M059J (cell line): ENCODE measurements around the gene MT1F. TPM values are rescaled to one million over a fixed set of nuclear protein-coding genes. Genes with fewer than 3 reads are reported as not detected.
"Not testable (repeated sequence)": the region's sequence is repeated elsewhere in the genome, so short reads cannot be mapped to it uniquely, and the experiment has no call there.

Experiments
- DNase-seq: peaks from one replicate; pipeline ENCODE4 v3.0.0-alpha.2; 2012; ENCODE audit warnings: low read depth
- total RNA-seq: library from RNA; depleted of rRNA; stranded (reverse); fragments of >200 nt; shearing (Covaris generic); gene quantifications from 2 replicates; pipeline ENCODE4 v1.2.3, GENCODE V29; 2014

Gene MT1F
- total RNA-seq, 1 experiment from 2014 or later, result 13.0 TPM

DNA sequence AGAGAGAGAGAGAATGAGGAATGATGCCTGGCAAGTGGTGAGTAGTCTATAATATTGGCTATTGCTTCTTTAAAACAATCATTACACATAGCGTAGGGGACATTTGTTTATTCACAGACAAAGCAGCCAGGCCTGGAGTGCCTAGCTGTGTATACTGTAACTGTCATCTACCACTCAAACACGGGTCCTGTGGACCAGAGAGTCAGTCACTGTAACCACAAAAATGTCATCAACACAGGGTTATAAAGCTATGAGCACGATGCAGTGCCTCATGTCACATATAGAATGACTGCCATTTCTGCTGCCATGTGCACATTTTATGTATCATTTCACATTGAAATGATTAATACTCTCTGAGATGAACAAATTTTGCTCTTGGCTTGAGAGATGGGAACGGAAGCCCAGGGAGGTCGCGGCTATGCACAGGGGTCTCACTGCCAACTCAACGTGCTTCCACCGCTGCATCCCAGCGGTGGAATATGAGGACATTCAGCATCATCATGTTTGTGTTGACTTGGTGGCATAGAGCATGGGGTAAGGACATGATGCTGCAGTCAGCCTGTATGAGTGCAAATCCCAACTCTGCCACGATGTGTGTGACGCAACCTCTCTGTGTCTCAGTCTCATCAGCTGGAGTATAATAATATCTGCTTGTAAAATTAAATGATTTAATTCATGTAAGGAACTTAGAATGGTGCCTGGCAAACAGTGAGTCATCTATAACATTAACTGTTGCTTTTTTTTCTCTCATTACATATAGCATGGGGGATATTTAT is 15.2 kb downstream of the MT1F start:
- no peak for DNase-seq

DNA sequence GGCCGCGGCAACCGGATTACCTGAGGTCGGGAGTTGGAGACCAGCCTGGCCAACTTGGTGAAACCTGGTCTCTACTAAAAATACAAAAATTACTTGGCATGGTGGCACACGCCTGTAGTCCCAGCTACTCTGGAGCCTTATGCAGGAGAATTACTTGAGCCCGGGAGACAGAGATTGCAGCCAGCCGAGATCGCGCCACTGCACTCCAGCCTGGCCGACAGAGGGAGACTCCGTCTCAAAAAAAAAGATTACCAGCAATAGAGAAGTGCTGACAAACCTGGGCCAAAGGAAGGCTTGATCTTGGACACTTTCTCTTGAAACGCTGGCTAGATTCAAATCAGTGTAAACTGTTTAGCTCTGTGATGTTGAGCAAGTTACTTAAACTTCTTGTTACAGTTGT is 16.2 kb downstream of the MT1F start:
- DNase-seq, result peak; percentile 13

DNA sequence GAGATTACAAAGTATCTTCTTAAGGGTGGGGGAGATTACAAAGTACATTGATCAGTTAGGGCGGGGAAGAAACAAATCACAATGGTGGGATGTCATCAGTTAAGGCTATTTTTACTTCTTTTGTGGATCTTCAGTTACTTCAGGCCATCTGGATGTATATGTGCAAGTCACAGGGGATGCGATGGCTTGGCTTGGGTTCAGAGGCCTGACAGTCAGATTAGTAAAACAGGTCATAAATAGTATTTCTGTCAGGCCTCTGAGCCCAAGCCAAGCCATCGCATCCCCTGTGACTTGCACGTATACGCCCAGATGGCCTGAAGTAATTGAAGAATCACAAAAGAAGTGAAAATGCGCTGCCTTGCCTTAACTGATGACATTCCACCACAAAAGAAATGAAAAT is 16.8 kb downstream of the MT1F start:
- DNase-seq, result not testable (repeated sequence)

DNA sequence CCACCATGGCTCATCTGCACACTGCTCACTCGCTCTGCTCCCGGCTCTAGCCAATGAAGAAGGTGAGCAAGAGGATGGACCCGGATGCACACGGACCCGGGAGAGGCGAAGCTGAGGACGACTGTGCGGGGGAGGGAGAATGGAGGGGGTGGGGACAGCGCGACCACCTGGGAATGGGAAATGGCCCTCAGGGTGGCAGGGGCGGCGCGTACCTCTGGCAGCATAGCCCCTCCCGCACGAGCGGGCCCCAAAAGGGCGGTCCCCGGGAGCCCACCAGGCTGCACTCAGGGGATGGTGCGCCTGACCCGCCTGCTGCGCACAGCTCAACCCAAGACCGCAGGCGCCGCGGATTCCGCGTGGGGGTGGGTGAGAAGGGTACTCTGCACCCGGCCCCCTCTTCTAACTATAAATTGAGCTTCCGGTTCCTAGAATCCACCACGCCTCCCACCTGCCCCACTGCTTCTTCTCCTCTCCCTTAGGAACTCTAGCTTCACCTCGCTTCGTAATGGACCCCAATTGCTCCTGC is 18.0 kb downstream of the MT1F start:
- DNase-seq, result no peak

DNA sequence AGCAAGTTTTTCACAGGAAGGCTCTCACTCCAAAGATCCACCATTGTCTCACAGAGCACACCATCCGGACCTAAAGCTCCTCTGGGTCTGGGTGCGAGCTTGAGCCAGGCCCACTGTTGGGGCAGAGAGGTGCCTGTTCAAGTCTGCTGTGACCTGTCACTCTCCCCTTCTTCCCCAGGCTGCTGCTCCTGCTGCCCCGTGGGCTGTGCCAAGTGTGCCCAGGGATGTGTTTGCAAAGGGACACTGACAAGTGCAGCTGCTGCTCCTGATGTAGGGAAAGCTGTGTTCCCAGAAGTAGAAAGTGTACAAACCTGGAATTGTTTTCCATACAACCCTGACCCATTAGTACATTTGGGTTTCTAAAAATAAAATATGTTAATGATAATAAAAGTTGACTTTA is 19.7 kb downstream of the MT1F start:
- no peak for DNase-seq

DNA sequence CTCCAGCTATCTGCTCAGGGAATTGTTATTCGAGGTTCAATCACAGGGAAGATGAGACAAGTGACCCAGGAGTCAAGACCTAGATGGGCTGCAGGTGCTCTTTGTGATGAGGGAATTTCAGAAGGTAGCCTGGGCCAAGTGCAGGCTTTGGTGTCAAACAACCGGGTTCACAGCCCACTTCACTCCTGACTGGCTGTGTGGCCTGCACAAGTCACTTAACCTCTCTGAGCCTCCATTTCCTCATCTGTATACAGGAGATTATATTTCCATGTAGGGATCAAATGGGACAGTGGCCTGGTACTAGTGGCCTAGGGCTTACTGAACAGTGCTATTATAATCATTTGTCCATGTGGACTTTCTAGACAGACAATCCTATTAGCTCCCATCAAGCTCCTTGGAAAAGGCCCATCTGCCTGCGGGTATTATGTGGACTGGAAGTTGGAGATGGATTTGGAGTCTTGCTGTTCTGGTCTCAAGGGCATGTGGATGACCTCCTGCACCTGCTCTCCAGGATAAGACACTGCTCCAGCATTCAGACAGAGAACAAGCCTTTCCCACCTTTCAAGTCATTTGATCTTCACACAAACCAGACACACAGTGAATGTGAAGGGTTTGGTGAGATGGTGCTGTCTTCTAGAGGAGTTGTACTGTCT is 21.4 kb downstream of the MT1F start:
- no peak for DNase-seq

DNA sequence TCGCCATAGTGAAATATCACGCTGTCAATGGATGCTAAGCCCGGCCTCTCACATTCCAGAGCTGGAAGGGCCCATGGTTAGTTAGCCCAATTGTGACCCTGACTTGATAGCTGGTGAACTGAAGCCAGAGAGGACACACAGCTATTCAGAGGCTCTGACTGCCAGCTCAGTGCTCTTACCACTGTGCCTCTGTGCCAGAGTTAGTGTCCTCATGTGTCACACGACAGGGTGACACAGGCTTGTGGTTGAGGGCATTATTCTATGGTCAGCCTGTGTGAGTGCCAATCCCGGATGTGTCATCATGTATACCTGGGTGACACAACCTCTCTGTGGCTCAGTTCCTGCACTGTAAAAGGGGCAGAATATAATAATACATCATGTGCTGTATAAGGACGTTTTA is 22.1 kb downstream of the MT1F start:
- DNase-seq, result peak; percentile 67

DNA sequence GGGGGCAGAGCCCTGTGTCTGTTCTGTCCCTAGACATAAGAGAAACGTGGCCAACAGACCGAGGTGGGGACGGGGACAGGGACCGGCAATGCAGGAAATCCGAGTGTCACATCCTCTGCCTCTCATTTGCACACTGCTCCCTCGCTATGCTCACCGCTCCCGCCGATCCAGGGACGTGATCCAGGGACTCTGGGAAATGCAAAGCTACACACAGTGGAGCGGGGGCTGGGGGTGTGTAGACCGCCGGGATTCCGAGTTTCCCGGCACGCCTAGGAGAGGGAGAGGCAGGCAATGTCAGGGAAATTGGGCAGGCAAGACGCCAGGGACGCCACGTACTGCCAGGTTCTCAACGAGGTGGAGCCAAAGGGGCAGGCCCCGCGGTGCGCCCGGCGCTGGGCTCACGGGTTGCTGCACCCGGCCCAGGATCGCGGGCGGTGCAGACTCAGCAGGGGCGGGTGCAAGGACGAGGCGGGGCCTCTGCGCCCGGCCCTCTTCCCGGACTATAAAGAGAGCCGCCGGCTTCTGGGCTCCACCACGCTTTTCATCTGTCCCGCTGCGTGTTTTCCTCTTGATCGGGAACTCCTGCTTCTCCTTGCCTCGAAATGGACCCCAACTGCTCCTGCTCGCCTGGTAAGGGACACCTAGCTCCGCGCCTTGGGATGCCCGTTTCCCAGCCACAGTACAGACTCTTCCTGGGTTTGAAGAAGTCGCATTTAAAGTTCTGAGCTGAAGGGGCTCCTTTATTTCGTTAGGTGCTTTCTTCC is 24.4 kb downstream of the MT1F start, which contains the start of gene MT1X:
TSS of gene MT1X (plus strand) at position 532 of the 764 bp plus-strand sequence. CDS start at position 603, 71 bp downstream.
- DNase-seq, result peak; percentile 90

DNA sequence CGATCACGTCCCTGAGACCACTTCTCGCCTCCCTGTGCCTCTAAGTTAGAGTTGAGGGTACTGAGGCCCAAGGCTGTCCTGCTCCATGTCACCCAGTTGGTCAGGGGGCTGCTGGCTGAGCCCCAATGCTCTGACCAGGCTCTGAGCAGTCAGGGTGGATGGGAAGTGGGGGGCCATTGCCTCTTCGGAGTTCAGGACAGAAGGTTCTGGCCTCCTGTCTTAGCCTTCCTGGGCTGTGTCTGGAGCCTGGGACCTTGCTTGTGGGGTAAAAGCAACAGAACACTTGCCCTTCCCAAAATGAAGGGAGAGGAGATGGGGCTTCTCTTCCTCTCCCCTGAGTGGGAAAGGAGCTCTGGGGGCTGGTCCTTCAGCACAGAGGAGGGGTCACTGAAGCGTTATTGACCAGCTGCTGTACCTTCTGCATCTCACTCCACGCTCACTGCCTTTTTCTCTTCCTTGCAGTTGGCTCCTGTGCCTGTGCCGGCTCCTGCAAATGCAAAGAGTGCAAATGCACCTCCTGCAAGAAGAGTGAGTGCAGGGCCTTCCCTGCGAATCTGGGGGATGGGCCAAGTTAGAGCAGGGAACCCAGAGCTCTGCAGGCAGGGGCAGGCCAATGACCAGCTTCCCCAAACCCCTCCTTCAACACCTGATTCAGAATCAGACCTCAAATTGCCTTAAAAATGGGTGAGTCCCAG is 25.1 kb downstream of the MT1F start:
- DNase-seq, result peak; percentile 7

DNA sequence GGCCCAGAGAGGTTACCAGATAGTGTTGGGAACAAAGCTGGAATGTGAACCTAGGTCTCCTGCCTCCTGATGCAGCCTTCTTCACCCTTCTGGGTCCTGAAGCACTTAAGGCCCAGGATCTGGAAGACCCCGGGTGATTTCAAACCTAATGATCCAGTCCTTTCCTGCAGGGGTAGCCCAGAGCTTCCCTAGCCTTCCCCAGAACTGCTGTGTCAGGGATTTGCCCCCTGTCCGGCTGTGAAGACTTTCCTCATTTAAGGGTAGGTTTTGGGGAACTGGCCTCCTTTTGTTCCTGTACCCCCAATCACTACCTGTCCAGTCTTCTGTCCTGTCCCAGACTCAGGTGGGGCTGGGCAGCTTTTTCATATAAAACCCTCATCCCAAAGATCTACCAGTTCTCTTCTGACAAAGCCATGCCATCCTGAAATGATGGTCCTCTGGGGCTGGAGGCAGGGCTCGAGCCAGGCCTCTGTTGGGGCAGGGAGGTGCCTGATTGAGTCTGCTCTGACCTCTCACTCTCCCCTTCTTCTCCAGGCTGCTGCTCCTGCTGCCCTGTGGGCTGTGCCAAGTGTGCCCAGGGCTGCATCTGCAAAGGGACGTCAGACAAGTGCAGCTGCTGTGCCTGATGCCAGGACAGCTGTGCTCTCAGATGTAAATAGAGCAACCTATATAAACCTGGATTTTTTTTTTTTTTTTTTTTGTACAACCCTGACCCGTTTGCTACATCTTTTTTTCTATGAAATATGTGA is 25.8 kb downstream of the MT1F start:
- no peak for DNase-seq

DNA sequence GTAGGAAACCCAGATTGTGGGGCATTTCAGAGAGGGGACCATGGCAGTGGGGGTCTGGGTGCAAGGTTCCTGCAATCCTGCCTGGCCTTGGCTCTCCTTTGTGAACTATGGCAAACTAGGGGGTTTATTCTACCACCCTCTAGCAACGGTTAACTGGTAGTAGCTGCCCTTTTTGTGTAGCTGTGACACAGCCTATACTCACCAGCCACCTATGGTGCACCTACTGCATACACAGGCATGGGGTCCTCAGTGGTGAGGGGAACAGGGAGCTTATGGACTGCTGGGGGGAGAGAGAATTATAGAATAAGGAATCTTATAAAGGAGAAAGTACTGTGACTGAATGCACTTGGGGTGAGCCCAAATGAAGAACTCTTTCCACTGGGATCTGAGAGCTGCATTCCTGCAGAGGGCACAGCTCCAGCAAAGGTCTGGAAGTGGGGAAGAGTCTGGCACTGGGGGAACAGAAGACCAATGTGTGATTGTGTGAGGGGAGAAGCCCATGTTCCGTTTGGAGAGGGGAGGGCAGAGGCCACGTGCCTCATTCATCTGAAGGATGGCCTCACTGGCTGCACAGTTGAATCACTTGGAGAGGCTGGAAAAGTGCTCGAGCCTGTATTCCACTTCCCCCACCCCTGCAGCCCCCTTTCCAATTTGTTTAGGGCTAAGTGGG is 26.6 kb downstream of the MT1F start:
- DNase-seq, result no peak

DNA sequence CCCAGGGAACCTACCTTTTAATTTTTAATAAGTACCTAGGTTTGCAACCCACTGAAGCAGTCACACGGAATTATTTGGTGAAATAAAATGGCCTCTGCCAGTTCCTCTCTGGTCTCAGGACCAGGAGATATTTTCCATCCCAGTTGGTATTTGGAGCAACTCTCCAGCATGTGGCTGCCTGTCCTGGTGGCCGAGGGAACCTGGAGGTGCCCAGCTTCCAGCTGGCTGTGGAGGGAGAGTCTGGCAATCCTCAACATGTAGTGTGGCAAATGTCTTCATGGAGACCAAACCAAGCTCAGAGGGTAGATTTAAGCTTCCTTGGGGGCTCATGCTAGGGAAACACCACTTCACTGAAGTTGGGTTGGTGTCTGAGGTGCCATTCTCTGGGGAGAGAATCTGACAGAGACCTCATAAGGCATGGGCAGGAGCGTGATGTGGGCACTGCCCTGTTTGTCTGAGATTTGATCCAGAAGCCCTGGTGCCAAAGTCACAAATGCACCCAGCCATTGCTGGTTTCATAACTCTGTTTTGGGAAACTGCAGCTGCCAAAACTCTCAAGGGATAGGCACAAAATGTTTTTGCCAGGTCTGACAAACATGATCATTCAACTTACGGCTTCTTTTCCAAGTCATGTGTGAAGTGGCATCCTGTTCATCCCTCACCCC is 27.3 kb downstream of the MT1F start:
- no peak for DNase-seq

DNA sequence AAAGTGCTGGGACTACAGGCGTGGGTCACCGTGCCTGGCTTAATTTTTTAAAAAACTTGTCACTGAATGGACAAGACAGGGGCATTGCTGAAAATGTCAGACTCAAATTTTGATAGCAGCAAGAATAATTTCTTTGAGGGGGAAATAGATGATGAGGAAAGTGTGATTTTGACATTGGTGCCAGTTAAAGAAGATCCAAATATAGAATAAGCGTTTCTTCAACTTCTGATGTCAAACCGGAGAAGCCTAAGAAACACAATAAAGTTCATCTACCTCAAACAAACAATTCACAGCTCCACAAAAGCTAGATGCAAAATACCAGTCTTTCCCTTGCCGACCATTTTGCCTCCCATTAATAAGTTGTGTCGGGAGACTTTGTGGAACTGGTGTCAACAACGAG is 29.0 kb downstream of the MT1F start:
- no peak for DNase-seq

DNA sequence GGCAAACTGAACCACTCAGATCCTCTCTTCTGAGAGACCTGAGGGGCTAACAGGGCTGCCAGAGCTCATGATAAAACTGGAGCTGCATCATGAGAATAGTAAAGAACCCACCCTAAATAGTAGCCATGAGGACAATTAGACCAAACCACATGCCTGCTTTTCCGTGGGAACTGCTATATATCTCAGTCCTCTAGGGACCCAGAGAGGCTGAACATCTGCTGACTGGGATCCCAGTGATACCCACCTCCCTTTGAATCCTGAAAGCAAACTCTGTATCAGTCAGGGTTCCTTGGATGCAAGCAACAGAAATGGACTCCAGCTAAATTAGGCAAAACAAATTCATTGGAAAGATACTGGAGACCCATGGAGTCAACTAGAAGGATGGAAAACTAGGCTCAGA is 31.0 kb downstream of the MT1F start:
- peak; percentile 15 for DNase-seq

DNA sequence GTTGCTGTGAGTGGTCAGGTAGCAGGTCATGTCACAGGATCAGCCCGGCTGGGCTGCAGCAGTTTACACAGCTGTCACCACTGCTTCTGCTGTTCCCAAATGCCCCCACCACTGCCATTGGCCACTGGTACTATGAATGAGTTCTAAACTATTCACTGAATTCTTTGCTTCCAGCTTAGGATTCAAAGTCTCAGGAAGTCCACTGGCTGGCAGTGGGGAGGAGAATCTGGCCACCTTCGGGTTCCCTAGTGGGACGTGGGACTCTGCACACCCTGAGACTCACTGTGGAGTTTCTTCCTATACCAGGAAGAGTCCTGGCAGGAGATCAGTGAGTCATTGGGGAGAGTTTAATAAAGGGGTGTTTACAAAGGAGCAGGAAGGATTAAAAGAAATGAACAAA is 31.4 kb downstream of the MT1F start:
- peak; percentile 64 for DNase-seq

DNA sequence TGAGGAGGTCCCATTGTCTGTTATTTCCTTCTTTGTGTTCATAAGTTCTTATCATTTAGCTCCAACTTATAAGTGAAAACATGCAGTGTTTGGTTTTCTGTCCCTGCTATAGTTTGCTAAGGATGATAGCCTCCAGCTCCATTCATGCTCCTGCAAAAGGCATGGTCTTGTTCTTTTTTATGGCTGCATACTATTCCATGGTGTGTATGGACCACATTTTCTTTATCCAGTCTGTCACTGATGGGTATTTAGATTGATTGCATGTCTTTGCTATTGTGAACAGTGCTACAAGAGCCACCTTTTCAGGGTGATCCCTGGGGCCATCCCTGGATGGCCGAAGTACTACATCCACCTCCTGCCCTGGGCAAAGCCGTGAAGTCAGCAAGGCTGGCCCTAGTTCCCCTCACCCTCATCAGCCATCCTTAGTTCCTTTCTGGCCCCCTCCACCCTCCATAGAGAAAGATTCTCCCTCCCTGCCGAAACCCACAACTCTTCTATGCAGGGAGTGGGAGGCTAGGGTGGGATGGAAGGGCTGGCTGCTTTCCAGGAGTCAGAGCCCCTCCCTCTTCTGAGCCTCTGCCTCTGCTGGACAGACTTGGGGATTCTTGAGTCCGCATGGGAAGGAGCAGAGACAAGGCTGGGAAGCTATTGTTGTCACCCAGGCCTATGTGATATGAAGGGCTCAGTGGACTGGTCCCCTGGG is 32.8 kb downstream of the MT1F start:
- no peak for DNase-seq

DNA sequence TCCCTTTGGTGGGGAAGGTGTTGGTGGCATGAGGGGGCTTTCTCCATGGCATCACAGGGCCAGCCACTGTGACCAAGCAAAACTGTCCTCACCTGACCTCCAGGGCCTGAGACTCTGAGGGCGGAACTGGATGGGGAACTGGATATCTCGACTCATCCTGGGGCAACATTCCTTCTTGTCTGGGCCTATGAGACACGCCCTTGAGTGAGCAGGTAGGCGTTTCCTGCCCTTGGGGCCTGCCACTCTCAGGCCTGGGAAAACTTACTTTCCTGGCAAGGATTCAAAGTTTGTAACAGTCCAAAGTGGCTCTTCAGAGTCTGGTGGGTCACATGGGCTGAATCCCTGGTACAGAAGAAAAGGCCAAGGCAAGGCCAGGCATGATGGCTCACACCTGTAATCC is 34.1 kb downstream of the MT1F start:
- DNase-seq, result peak; percentile 96

DNA sequence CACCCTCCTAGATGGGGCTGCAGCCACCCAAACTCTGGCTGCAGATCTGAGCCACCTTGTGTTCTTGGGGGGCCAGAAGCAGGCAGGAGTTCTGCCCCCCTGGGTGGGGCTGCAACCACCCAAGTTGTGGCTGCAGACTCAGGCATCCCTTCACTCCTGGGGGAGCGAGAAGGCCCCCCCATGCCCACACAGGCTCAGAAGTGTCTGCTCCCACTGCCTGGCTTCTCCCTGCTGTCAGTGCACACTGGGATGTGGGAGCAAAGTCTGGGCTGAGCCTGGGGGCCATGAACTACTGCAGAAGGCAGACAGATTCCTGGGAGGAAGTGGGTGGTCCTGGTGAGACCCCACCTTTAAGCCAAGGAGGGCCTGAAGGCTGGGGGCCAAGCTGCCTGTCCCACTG is 37.5 kb downstream of the MT1F start:
- DNase-seq, result no peak

DNA sequence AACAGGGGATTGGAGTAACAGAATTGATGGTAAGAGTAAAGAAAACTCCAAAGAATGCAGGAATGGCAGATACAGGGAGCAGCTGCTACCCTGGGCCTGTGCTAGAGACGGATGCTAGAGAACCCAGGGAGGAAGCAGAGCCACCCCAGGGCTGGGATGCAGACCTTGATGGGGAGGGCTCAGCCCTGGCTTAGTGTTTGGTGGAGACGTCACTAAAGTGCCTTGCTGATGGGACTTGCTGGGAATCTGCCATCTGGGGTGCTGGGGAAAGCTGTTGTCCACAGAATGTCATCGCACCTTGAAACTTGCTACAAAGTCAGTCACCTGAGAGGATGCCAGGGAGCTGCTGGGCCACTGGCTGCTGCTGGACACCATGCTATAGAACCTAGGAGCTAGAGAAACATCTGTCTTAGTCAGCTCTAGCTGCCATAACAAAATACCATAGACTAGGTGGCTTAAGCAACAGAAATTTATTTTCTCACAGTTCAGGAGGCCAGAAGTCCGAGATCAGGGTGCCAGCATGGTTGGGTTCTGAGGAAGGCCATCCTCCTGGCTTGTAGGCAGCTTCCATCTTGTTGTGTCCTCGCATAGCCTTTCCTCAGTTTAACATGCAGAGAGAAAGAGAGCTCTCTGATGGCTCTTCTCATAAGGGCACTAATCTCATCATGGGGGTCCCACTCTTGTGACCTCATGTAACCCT is 39.8 kb downstream of the MT1F start:
- DNase-seq, result no peak
